Dermis blood vessel endothelial cell (primary cell): ENCODE results near the gene CAMK1D. TPM values are rescaled to one million over a fixed set of nuclear protein-coding genes. Genes with fewer than 3 reads are reported as not detected.

Experiments
- DNase-seq: peaks from one replicate; pipeline ENCODE4 v3.0.0; 2010
- total RNA-seq: library from RNA; depleted of rRNA; stranded (reverse); fragments of >200 nt; gene quantifications from 2 replicates; pipeline ENCODE4 v1.2.3, GENCODE V29; 2014

Gene CAMK1D
- total RNA-seq, 1 donor from 2014 or later: 0.85 TPM

DNA sequence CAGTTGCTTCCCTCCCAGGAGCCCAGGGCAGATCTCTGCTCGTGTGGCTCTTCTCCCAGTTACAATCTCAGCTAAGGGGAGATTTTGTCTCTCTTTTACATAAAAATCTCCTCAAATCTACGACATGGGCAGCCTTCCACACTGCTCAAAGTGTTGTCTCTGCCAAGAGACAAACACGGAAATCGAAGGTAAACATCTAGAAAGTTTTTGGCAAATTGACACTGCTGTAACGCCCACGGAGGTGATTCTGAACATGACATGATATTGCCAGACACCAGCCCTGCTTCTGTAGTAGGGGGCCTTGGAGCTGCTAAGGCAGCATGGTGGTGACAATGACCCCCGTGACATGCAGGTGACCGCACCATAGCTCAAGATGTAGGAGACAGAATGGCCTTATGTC, 523.8 kb downstream of the CAMK1D start:
- DNase-seq: no peak

DNA sequence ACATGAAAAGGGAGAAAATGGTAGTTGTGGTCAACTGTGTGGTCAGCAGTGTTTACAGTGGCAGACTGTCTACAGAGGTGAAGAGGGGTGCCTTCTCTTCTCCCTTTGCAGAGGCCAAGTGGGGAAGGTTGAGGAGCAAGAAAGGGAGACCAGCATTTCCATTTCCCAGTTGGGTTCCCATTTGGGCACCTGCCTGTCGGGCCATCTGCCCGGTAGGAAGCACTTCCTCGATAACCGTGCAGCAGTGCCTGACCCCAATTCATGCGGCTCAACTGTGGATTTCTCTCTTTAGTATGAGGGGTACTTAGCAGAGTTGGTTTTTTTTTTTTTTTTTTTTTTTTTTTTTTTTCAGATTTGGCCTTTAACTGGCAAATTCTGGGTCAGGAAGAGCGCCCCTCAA, 525.2 kb downstream of the CAMK1D start:
- DNase-seq: no peak

DNA sequence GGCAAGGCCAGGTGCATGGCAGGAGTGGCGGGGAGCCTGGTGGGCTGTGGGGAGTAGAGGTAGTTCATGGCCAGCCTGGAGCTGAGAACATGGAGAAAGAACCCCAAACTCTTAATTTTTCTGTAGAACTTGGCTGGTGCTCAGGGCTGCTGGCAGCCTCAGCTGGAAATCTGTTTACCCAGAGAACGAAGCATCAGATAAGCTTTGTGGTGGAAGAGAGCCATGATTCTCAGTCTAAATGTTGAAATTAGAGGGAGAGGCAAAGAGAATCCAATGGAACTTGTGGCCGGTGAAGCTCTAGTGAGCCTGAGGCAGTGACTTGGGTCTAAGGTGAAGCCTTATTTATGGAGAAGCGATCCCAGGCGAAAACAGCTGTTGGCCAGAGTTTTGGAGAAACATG, 525.8 kb downstream of the CAMK1D start:
- DNase-seq: no peak

DNA sequence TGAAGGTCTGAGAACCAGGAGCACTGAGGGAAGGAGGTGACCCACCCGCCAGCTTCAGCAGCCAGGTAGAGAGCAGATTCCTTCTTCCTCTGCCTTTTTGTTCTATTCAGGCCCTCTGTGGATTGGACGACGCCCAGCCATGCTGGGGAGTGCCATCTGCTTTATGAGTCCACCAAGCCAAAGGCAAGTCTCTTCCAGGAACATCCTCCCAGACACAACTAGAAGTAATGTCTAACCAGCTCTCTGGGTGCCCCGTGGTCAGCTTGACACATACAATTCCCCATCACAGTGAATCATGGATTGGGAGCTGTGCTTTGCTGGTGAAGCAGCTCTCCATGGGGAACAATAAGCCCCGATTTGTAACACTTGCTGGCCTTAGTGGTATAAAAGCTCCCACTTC, 526.9 kb downstream of the CAMK1D start:
- DNase-seq: no peak

DNA sequence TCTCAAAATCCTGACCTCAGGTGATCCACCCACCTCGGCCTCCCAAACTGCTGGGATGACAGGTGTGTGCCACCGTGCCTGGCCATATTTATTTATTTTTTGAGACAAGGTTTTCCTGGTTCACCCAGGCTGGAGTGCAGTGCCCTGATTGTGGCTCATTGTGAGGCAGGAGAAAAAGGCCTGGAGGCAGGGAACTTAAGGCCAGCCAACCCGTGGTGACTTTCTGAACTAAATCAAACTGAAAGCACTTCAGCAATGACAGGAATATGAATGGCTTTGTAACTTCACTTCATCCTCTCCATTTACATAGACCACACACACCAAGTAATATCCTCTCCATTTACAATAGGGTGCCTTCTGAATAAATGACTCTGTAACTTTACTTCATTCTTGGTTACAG, 527.8 kb downstream of the CAMK1D start:
- DNase-seq: no peak

DNA sequence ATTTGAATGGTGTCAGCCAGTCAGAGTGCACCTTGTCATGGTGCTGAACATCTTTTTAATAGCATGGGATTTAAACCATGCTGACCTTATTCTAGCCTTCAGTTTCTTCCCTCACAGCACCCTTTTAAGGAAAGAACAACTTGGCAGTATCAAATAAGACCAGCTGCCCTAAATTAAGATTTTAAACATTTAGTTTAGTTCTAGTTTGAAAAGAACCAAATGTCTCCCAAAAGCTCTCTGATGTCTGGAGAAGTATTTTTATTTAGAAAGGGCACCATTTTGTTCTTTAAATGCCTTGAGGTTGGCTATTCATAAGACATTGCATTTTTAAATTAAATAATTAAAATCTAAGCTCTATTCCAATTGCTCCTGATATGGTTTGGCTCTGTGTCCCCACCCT, 531.1 kb downstream of the CAMK1D start:
- no peak for DNase-seq

DNA sequence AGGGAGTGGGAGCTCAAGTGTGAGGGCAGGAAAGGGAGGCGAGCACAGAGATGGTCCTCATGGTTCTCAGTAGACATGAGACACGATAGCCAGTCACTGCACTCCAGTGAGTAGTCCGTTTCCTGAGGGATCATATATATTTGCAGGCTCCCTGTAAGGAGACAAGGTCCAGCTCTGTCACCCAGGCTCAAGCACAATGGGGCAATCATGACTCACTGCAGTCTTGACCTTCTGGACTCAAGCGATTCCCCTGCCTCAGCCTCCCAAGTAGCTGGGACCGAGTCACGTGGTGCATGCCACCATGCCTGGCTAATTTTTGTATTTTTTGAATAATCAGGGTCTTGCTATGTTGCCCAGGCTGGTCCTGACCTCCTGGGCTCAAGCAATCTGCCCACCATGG, 535.5 kb downstream of the CAMK1D start:
- DNase-seq: no peak

Other genes starting within 250 kb of the CAMK1D start
- gene SEC61A2, start 219.9 kb upstream of the CAMK1D start, total RNA-seq: 7.2 and 12.3 TPM in 2 replicates
- gene NUDT5, start 153.7 kb upstream of the CAMK1D start, total RNA-seq: 86.1 and 90.2 TPM in 2 replicates
- 149 and 233 TPM in 2 replicates for gene CDC123, start 153.4 kb upstream of the CAMK1D start, total RNA-seq